ENCODE data around the gene IRX1. TPM values are rescaled to one million over a fixed set of nuclear protein-coding genes. Genes with fewer than 3 reads are reported as not detected.

Gene IRX1
- total RNA-seq, 1 experiment from 2014 or later: 4.1 TPM

- H4K91ac ChIP-seq (ENCODE audit: insufficient read length, low read depth, low read length): no peak overlapping the region
- H3K9me3 Mint-ChIP-seq: no peaks in the 10 kb centered on the region
- H3K4me1 Mint-ChIP-seq: peaks cover 0 to 5% of the 10 kb centered on the region in 2 experiments; a peak in 2 of 4 replicates
- no peak overlapping the region for H3K4me3 Mint-ChIP-seq
- no peak overlapping the region for H2BK20ac ChIP-seq (ENCODE audit: low read depth, low read length, poor library complexity, severe bottlenecking)
- no peak overlapping the region for H3K56ac ChIP-seq (ENCODE audit: insufficient read length, low read depth, low read length)
- no peak overlapping the region for H3K4ac ChIP-seq (ENCODE audit: low read depth, low read length)
- no peak overlapping the region for H2BK120ac ChIP-seq (ENCODE audit: low read depth, low read length, poor library complexity, severe bottlenecking)
- H4K20me1 ChIP-seq (ENCODE audit: control insufficient read depth, insufficient read depth, insufficient read length): no peaks in the 10 kb centered on the region
- no peak overlapping the region for H2AK5ac ChIP-seq (ENCODE audit: insufficient read length, low read length)
- no peaks in the 10 kb centered on the region for H3K79me2 ChIP-seq (ENCODE audit: insufficient read depth, low read length)
- no peak for TF ChIP-seq CTCF (conservative IDR thresholded peaks at IDR 0.05)
- H3K18ac ChIP-seq (ENCODE audit: insufficient read length, low read depth, low read length): no peak overlapping the region
- no peaks in the 10 kb centered on the region for H3K9me3 ChIP-seq (ENCODE audit: control insufficient read depth, low read depth, low read length)
- no peaks in the 10 kb centered on the region for H3K4me1 ChIP-seq (ENCODE audit: insufficient read depth, low read length)
- H3K27me3 ChIP-seq (ENCODE audit: insufficient read depth, low read length): no peaks in the 10 kb centered on the region
- no peak overlapping the region for H2AFZ ChIP-seq (ENCODE audit: low read length)
- no peak overlapping the region for H3K9ac ChIP-seq (ENCODE audit: extremely low read depth, insufficient read length, low read length)
- H4K5ac ChIP-seq (ENCODE audit: insufficient read length, low read depth, low read length): no peak overlapping the region
- no peak overlapping the region for H4K8ac ChIP-seq (replicated peaks; ENCODE audit: insufficient read length, low read depth, low read length)
- H3K79me1 ChIP-seq (ENCODE audit: insufficient read depth, low read depth, low read length, poor library complexity, severe bottlenecking): no peaks in the 10 kb centered on the region
- no peak overlapping the region for H2BK12ac ChIP-seq (ENCODE audit: insufficient read length, low read depth, low read length)
- H3K23me2 ChIP-seq (ENCODE audit: insufficient read length, low read depth, low read length, poor library complexity, severe bottlenecking): no peaks in the 10 kb centered on the region
- H3K14ac ChIP-seq (ENCODE audit: insufficient read depth, low read length): no peak overlapping the region
- no peak overlapping the region for H3K23ac ChIP-seq (ENCODE audit: insufficient read length, low read depth, low read length)
- no peak overlapping the region for H3K27ac ChIP-seq (ENCODE audit: insufficient read length, low read depth, low read length)
- no CpG with 5 or more reads among the region's 13 CpGs for WGBS (ENCODE audit: extremely low coverage, insufficient read length, low lambda C conversion rate)
- H3K27ac Mint-ChIP-seq: no peak overlapping the region
- H2BK15ac ChIP-seq (ENCODE audit: low read depth, low read length): no peak overlapping the region
- H2BK5ac ChIP-seq (ENCODE audit: insufficient read length, low read length): no peak overlapping the region
- no peak overlapping the region for H3T11ph ChIP-seq (ENCODE audit: low read length)
- DNase-seq: no peak
- peaks cover 0 to 3% (median 0%) of the 10 kb centered on the region in 3 experiments; a peak in 3 of 7 replicates for H3K36me3 Mint-ChIP-seq (ENCODE audit: insufficient read depth in 1 of 3, low read depth in 3 of 3)
- H3K27me3 Mint-ChIP-seq (ENCODE audit: low read depth): peaks cover 4% of the 10 kb centered on the region; the same call in 1 of the 2 replicates
- no peak overlapping the region for H3K4me2 ChIP-seq (ENCODE audit: insufficient read depth, insufficient read length, low read length)
Observed at GRCh38 chr5:3615829-3616228, 20.2 kb downstream of the IRX1 start.

All from H9 (cell line).